GM18867 (cell line): ENCODE data around the gene TMEM219.
A peak's percentile ranks its signal among the peaks of the same experiment; 100 is the strongest.

Experiments
- ATAC-seq: cut with Tn5 transposase; IDR thresholded peaks from one replicate; pipeline ENCODE4 v1.9.1; 2021; ENCODE audit warnings: mild to moderate bottlenecking, moderate library complexity; ENCODE audit not compliant: unreplicated experiment

Gene TMEM219

DNA sequence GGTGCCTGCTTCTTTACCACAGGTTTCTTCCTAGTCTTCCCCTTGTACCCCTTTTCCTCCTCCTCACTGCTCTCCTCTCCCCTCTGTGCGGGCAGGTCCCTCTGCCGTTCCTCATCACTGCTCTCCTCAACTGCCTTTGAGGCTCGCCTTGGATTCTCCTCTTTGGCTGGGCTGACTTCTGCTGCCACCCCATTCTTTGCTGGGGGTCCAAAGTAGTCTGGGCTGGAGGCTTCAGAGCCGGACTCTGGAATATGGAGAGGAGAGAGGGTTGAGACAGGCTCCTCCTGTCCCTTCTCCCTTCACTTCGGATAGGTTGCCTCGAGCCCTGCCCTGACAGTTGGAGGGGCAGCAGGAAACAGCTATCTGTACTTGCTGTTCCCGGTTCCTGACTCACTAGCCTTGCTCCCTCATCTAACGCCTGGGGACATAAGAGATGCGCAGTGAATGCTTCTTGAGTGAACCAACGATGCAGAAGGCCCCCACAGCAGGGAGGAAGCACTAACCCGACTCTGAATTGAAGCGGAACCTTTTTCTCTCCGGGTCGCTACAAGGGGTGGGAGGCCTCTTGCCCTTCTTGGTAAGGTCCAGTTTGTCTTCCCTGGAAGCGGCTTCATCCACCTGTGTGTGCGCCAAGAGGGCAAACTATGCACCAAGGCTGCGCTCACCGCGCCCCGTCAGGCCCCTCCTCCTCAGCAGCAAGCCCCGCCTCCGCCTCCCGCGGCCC is 32.9 kb downstream of the TMEM219 start:
- peak; percentile 37 for ATAC-seq

- ATAC-seq = peak; percentile 52
Observed at GRCh38 chr16:29995324-29995910, 33.5 kb downstream of the TMEM219 start, which contains the start of gene HIRIP3. TSS of gene HIRIP3 (minus strand) at chr16:29995617. CDS start at chr16:29995605, 12 bp downstream.

GRCh38 chr16:29995911-29996765 is 34.3 kb downstream of the TMEM219 start, which contains the start of gene INO80E:
TSS of gene INO80E (plus strand) at chr16:29996241. CDS start at chr16:29996311, 70 bp downstream.
- peak; percentile 92 for ATAC-seq

GRCh38 chr16:29996766-29997250 is 34.9 kb downstream of the TMEM219 start:
- ATAC-seq = no peak

DNA sequence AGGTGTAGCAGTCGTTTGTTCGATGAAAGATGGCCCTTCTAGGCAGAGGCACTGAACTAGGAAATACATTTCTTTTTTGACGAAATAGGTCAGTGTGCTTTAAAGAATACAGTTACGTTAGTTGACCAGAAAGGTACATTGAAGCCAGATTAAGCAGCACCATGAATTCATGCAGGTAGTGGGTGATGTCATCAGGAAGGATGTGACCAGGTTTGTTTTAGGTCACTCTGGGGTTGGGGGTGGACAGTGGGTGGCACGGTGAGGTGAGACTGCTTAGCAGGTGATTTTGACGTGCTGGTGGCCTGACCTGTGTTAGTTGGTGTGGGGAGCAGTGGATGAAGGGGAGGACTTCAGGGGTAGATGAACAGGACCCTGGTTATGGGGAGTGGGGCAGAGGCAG is 37.7 kb downstream of the TMEM219 start:
- ATAC-seq = no peak

- ATAC-seq = no peak
Observed at GRCh38 chr16:30000735-30001631, 39.1 kb downstream of the TMEM219 start.

DNA sequence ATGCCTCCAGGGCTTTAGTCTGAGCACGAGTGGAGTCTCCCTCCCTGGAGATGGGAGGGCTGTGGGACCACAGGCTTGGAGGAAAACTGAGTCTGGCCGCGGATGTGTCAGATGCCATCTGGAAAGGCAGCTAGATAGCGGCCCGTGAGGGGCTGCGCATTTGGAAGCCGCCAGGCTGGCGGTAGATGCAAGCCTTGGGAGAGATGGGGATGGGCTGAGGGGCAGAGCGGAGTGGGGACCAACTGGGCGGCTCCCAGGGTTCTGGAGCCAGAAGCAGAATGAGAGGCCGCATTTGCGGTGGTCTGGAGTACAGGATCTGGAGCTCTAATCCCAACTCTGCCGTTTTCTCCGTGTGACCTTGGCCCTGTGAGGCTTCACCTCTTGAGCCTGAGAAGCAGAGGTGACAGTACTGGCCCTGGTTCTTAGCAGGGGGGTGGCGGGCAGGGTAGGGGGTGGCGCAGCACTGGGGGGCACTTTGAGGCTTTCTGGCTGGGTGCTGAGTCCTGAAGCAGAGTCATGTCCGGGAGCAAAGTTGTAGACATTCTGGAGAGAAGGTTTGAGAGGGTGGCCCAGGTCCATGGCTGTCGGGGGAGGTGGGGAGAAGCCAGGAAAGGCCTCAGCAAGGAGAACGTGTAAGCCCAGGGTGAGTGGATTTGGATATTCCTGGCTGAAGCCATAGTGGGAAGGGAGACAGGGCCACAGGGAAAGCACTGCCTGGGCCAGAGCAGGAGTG is 40.9 kb downstream of the TMEM219 start:
- no peak for ATAC-seq

GRCh38 chr16:30003670-30004423 is 42.0 kb downstream of the TMEM219 start:
- no peak for ATAC-seq

DNA sequence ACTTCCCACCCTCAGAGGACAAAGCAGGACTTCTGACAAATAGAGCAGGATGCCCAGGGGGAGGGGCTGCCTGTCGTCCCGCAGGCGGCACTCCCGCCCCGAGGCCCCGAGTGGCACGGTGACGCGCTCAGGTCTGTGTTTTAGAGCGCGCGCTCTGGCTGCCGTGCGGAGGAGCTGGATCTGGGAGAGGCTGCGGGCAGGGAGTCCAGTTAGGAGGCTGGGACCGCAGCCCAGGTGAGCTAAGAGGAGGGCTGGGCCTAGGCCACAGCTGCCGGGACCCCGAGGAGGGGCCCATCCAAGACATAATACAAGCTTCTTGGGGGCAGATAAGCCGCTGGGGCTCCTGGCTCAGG is 42.5 kb downstream of the TMEM219 start:
- no peak for ATAC-seq

DNA sequence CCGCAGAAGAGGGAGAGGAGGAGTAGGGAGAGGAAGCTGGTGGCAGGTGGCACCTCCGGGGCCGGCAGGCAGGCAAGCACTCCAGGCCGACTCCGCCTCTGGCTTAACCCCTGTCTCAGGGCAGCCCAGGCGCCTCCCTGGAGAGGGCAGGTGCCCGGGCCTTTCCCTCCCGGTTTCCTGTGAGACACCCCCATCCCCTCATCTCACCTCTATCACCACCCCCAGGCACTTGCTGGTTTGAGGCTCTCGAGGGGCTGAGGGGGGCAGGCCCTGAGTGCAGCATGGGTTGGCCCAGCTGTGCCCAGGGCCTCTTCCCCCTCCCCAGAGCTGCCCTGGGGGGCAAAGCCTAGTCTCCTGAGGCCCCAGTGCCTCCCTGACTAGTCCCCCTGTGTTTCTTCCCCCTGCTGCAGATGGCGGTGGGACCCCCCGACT is 42.9 kb downstream of the TMEM219 start:
- ATAC-seq = no peak

DNA sequence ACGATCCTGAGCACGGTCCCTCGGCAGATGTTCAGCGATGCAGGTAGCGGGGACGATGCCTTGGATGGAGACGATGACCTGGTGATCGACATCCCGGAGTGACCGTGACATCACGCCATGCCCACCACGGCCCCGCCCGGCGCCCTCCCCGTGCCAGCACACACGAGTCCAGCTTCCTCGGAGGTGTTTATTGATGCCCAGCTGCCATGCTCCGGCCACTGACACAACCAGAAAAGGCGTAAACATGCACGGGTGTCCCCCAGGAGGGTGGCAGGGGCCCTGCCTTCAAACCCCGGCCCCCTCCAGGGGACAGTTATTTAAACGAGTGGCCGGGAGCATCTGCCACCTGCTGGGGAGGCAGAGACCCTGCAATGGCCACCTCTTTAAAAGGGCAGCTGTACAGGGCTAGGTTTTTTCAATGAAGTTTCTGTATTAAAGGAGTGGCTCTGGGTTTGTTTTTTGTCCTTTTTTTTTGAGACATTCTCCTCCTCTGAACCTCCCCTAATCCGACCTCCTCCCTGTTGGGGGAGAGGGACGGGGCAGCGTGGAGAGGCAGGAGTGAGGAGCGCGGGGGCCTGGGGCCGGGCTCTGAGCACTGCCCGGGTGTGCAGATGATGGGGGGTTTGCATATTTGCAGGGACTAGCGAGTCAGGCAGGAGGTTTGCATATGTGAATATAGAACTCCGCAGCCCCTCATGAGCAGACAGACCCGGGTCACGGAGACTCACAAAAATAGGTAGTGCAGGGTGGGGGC is 43.6 kb downstream of the TMEM219 start:
- no peak for ATAC-seq

DNA sequence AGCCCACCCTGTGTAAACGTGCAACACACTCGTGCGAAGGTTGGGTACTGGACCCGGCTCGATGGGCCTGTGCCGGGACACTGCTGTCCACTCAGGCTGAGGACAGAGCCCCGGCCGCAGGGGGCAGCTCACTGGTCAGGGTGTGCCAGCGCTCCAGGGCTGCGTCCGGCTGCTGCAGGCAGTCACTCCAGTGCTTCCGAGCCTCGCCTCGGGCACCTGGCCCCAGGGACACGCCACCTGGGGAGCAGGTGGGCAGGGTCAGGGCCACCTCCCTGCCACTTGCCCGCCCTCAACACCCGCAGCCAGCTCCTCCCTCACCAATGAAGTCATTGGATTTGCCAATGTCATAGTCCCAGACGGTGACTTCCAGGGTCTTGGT is 44.2 kb downstream of the TMEM219 start:
- no peak for ATAC-seq

DNA sequence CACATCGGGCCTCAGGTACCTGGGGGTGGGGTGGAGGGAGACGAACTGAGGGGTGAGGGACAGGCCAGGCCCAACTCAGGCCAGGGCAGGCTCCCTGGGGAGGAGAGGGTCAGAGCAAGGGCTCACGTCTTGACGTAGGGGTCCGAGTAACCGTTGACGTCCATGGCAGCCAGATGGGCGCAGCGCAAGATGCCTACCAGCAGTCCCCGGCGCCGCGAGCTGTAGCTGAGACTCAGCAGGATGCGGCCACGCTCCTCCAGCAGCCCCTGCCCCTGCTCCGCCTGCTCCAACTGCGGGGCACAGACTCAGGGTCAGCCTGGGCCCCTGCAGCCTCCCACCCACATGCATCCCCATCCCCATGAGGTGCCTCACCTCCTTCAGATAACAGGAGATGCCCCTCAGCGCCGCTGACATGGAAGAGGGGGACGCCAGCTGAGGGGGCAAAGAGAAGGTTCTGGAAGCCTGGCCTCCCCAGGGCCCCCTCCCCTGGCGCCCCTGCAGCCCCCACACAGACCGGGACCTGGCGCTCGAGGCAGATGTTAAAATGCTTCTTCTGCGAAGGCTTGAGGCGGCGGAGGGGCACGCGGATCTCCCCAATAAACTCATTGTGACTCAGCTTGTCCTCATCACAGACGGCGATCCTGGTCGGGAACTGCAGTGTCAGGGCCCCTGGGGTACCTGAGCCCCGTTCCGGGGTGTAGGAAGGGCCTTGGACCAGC is 44.9 kb downstream of the TMEM219 start:
- no peak for ATAC-seq

- ATAC-seq = no peak
Observed at GRCh38 chr16:30007378-30007895, 45.6 kb downstream of the TMEM219 start.

GRCh38 chr16:30009085-30009862 is 47.4 kb downstream of the TMEM219 start:
- no peak for ATAC-seq

DNA sequence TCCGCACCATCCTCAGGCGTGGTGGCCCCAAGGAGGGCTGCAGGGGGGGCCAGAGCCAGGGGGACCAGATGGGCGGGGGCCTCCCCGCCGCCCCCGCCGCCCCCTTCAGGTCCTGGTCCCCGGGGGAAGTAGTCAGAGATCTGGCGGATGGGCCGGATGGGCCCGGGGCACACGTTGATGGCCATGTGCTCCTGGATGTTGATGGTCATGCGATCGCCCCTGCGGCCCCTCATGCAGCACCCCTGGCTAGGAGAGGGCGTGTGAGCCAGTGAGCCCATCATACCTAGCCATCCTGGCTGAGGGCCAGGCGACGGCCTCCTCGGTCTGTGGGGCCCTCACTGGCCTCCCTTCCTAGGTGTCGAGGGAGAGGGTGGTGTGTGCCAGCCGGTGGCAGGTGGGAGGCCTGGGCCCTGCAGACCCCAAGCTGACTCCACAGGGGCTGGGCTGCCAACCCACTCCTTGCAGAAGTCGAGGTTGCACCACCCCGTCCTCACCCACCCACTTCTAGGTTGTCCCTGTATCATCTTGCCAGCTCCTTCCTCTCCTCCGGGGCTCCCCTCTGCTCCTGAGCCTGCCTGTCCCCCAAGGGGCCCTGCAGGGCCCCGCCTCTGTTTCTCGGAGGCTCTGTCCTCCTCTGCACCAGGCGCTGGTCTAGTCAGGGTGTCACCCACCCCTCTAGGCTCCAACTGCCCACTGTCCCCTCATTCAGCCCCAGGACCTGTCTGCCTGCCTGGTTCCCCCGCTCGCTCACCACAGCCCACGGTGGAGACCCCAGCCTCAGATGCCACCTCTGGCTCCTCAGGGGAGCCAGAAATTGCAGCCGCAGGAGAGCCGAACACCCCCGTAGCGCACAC is 48.3 kb downstream of the TMEM219 start:
- ATAC-seq = no peak
